Right lobe of liver (tissue), 6 donors: ENCODE data around the gene CCDC15. TPM values are rescaled to one million over a fixed set of nuclear protein-coding genes. Genes with fewer than 3 reads are reported as not detected.
"Not testable (repeated sequence)": the region's sequence is repeated elsewhere in the genome, so short reads cannot be mapped to it uniquely, and the experiment has no call there.

Experiments
- ATAC-seq, 4 donors: fragments of 200-7000 bp; cut with Tn5 transposase; one replicate each; pipeline ENCODE4 v1.9.1; 2020; ENCODE audit warnings: mild to moderate bottlenecking in 4 of 4, moderate library complexity in 4 of 4
- DNase-seq, 3 donors: peaks; one replicate each; pipeline ENCODE4 v3.0.0-alpha.2; 2020
- H3K27ac ChIP-seq, 3 donors: fragments of 200-600 bp; one replicate each; pipeline ENCODE4 v1.8.0; 2022
- H3K27me3 ChIP-seq, 2 donors: fragments of 200-600 bp; one replicate each; pipeline ENCODE4 v1.8.0; 2022
- H3K36me3 ChIP-seq, 4 donors: fragments of 200-600 bp; sonication (generic) in 1 of 4; one replicate each; pipeline versions ENCODE4 v1.5.1 to v1.8.0; 2017 to 2022; ENCODE audit warnings: control low read depth in 1 of 4
- H3K4me1 ChIP-seq, 4 donors: fragments of 200-600 bp; sonication (generic) in 1 of 4; one replicate each; pipeline versions ENCODE4 v1.5.1 to v1.8.0; 2017 to 2022; ENCODE audit warnings: control low read depth in 1 of 4
- H3K4me3 ChIP-seq, 3 donors: fragments of 200-600 bp; one replicate each; pipeline ENCODE4 v1.8.0; 2022
- H3K9me3 ChIP-seq, 4 donors: fragments of 200-600 bp; sonication (generic) in 1 of 4; one replicate each; pipeline versions ENCODE4 v1.5.1 to v1.8.0; 2017 to 2022; ENCODE audit warnings: control low read depth in 1 of 4
- CTCF ChIP-seq, 4 donors: fragments of 200-600 bp in 3 of 4; fragments of 450-650 bp in 1 of 4; IDR thresholded peaks; one replicate each; pipeline versions ENCODE4 v1.5.1 to v1.8.0; 2016 to 2022; ENCODE audit warnings: antibody characterized with exemption in 4 of 4, mild to moderate bottlenecking in 2 of 4
- POLR2A ChIP-seq: fragments of 450-650 bp; IDR thresholded peaks from one replicate; pipeline ENCODE4 v1.6.1; 2017; ENCODE audit warnings: antibody characterized with exemption, mild to moderate bottlenecking
- WGBS: methylation state at CpG from one replicate; pipeline ENCODE4 v1.1.6; 2018; ENCODE audit warnings: low coverage, low lambda C conversion rate; ENCODE audit not compliant: insufficient coverage; ENCODE audit errors: missing lambda C conversion rate; 5-methylcytosine and 5-hydroxymethylcytosine counted together
- intact Hi-C, 2 donors: fragments of 100-400 bp; cut with DNase I; formaldehyde crosslinking; loops; one replicate each; pipeline versions ENCODE4 v1.11.2 to v1.14.1; 2022
- total RNA-seq, 6 experiments: library from RNA; depleted of rRNA in 2 of 6; stranded (reverse); fragments of >200 nt in 2 of 6; fragmentation: NEBNext Ultra II Directional in 3 of 6; extraction: Animal tissue kit (Norgen Biotek cat#: 25700) in 3 of 6; gene quantifications; one replicate each; pipeline versions ENCODE4 v1.1.0 to v1.2.4, GENCODE V29; 2016 to 2023
- donor health status: DM: no; HTN: yes; CAD: no.
- donor health status: DM: no; HTN: no; CAD: no.
- donor health status: DM: no; HTN: no; CAD: no.
- donor health status: DM: no; HTN: yes; CAD: no.
- donor health status: DM: no; HTN: yes; CAD: no.

The CCDC15 gene
- total RNA-seq, 6 experiments from 2014 or later: 0.57 to 1.8 (median 0.70) TPM

GRCh38 chr11:125055107-125055715 is 101.2 kb downstream of the CCDC15 start:
- no peak overlapping the region for H3K27ac ChIP-seq
- TF ChIP-seq CTCF (IDR thresholded peaks at IDR 0.05) (no peak), POLR2A (no peak)
- H3K4me3 ChIP-seq: no peak overlapping the region
- no peaks in the 10 kb centered on the region for H3K4me1 ChIP-seq
- H3K27me3 ChIP-seq: no peaks in the 10 kb centered on the region
- no peaks in the 10 kb centered on the region for H3K9me3 ChIP-seq
- no peak for ATAC-seq
- H3K36me3 ChIP-seq: no peaks in the 10 kb centered on the region
- DNase-seq: no peak
- intact Hi-C loops: no loop called here
- 78% methylated on average over 2 of the region's 2 CpGs for WGBS

GRCh38 chr11:125056111-125056510 is 102.1 kb downstream of the CCDC15 start:
- not testable (repeated sequence) for ATAC-seq, H3K4me3 ChIP-seq
- 92% methylated on average over 2 of the region's 2 CpGs for WGBS

GRCh38 chr11:125056931-125057692 is 103.1 kb downstream of the CCDC15 start:
- no peaks in the 10 kb centered on the region for H3K9me3 ChIP-seq
- DNase-seq: no peak
- no peak overlapping the region for H3K27ac ChIP-seq
- intact Hi-C loops: no loop called here
- peak in 1 of 4 donors; percentile 65 for ATAC-seq
- H3K4me3 ChIP-seq: no peak overlapping the region
- no peaks in the 10 kb centered on the region for H3K36me3 ChIP-seq
- no peaks in the 10 kb centered on the region for H3K4me1 ChIP-seq
- WGBS: 65% methylated on average over 5 of the region's 5 CpGs
- no peaks in the 10 kb centered on the region for H3K27me3 ChIP-seq
- TF ChIP-seq POLR2A (no peak), CTCF (IDR thresholded peaks at IDR 0.05) (no peak)

More at GRCh38 chr11:125056111-125056510, 102.1 kb downstream of the CCDC15 start:
- H3K36me3 ChIP-seq, H3K27ac ChIP-seq, H3K9me3 ChIP-seq, DNase-seq, intact Hi-C loops, H3K4me1 ChIP-seq, H3K27me3 ChIP-seq: not testable (repeated sequence)

- no peaks in the 10 kb centered on the region for H3K36me3 ChIP-seq
- TF ChIP-seq CTCF (IDR thresholded peaks at IDR 0.05) (no peak), POLR2A (no peak)
- no peaks in the 10 kb centered on the region for H3K27me3 ChIP-seq
- DNase-seq (no peak), ATAC-seq (no peak)
- H3K4me1 ChIP-seq: no peaks in the 10 kb centered on the region
- H3K9me3 ChIP-seq: no peaks in the 10 kb centered on the region
- intact Hi-C loops: no loop called here
- 100% methylated on average over 1 of the region's 5 CpGs for WGBS
- H3K27ac ChIP-seq: no peak overlapping the region
- no peak overlapping the region for H3K4me3 ChIP-seq
Measured at GRCh38 chr11:125057693-125058016, 103.7 kb downstream of the CCDC15 start.

- H3K36me3 ChIP-seq: no peaks in the 10 kb centered on the region
- 69% methylated on average over 3 of the region's 4 CpGs for WGBS
- H3K4me3 ChIP-seq: no peak overlapping the region
Measured at GRCh38 chr11:125061281-125061680, 107.3 kb downstream of the CCDC15 start.

More at GRCh38 chr11:125061281-125061680, 107.3 kb downstream of the CCDC15 start:
- H3K4me1 ChIP-seq: peaks cover 0 to 8% (median 4%) of the 10 kb centered on the region in 4 donors
- no peaks in the 10 kb centered on the region for H3K27me3 ChIP-seq
- no peak for DNase-seq
- ATAC-seq: no peak
- no peak overlapping the region for H3K27ac ChIP-seq
- intact Hi-C loops: no loop called here
- TF ChIP-seq CTCF (IDR thresholded peaks at IDR 0.05): no peak
- no peak for TF ChIP-seq POLR2A
- no peaks in the 10 kb centered on the region for H3K9me3 ChIP-seq
